GM21825 (cell line): ENCODE data around the gene TAS2R19.

ENCODE experiments used
- ATAC-seq: cut with Tn5 transposase; IDR thresholded peaks from one replicate; pipeline ENCODE4 v1.9.1; 2021; ENCODE audit warnings: mild to moderate bottlenecking, moderate library complexity; ENCODE audit not compliant: unreplicated experiment

The TAS2R19 gene

DNA sequence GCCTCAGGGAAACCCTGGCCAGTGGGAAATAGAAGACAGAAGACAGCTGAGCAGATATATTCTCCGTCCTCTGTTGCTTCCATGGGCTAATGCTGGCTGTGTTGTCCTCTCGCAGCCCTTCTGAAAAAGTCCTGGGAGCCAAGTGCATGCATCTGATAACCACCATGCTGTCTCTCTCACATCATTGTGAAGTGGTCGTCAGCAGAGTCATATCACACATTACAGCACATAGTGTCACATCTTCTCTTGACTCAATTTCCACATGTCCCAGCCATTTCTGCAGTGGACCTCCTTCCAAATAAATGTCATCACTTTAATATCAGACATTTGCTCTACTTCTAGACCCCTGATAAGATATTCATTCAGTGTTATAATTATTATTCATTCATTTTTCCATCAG, 28.1 kb downstream of the TAS2R19 start:
- no peak for ATAC-seq

DNA sequence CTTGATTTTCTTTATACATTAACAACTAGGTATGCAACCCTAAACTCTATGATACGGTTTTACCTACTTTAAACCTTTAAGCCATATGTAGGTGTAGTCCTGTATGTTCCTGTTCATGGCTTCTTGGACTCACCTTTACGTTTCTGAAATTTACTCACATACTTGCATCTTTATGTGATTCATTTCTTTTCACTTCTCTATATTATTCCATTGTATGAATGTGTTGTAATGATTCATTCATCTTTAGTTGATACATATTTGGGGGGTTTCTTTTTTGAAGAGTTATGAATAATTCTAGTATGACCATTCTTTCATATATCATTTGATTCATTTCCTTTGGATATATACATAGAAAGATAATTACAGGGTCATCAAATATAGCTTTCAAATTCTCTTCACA, 33.3 kb downstream of the TAS2R19 start:
- no peak for ATAC-seq

DNA sequence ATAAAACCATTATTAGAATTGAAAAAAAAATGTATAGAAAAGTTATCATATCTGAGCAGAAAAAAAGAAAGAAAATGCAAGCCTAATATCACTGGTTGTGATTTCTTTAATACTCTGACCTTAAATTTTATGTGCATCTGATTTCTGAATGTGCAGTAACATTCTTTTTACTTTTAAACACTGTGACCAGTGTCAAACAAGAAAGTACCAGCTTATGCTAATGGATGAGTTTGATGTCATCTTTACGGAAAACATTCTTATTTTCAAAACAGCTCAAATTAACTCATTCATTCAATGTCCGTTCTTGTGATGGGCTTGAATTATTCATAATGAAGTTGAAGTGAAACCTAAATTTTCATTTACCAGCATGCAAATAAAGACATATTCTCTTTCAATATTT, 35.6 kb downstream of the TAS2R19 start, which contains the start of gene TAS2R50:
Gene TAS2R50, minus strand, starts transcription at position 101 of the 400 bp plus-strand sequence. Its CDS starts 52 bp downstream, at position 49.
- ATAC-seq = no peak

DNA sequence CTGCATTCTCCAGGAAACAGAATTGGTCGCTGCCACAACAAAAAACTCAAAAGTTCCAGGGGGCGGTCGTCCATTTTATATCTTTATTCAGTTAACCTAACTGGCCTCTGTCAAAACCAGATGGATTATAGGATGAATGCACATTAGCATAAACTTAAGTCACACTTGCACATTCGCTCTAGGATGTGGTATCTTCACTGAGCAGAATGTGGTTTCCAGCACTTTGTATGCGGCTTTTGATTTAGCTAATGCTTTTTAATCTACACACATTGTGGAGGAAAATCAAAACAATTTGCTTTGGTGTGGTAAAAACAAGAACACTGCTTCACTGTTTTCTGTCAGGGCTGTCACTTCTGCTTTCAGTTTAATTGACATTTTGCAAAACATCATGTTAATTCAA, 40.2 kb downstream of the TAS2R19 start:
- ATAC-seq = no peak

DNA sequence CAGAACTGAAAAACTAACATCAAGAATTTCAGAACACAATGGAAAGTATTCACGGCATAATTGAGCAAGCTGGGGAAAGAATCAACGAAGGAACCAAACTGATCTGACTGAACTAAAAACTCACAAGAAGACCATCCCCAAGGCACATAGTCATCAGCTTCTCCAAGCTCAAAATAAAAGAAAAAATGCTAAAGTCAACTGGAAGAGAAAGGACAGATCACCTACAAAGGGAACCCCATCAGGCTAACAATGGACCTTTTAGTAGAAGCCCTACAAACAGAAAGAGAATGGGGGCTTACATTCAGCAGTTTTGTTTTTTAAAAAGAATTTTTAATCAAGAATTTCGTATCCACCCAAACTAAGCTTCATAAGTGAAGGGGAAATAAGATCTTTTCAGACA, 47.5 kb downstream of the TAS2R19 start:
- ATAC-seq = no peak
